Pulmonary artery endothelial cell (primary cell): ENCODE results near the gene NUP210L. TPM values are rescaled to one million over a fixed set of nuclear protein-coding genes. Genes with fewer than 3 reads are reported as not detected.

Experiments
- DNase-seq: peaks from one replicate; pipeline ENCODE4 v3.0.0-alpha.2; 2011; ENCODE audit warnings: low read depth, low spot score
- total RNA-seq: library from RNA; depleted of rRNA; stranded (reverse); fragments of >200 nt; gene quantifications from 2 replicates; pipeline ENCODE4 v1.2.3, GENCODE V29; 2014

The NUP210L gene
- 0.07 and 0.11 TPM in 2 replicates for total RNA-seq

DNA sequence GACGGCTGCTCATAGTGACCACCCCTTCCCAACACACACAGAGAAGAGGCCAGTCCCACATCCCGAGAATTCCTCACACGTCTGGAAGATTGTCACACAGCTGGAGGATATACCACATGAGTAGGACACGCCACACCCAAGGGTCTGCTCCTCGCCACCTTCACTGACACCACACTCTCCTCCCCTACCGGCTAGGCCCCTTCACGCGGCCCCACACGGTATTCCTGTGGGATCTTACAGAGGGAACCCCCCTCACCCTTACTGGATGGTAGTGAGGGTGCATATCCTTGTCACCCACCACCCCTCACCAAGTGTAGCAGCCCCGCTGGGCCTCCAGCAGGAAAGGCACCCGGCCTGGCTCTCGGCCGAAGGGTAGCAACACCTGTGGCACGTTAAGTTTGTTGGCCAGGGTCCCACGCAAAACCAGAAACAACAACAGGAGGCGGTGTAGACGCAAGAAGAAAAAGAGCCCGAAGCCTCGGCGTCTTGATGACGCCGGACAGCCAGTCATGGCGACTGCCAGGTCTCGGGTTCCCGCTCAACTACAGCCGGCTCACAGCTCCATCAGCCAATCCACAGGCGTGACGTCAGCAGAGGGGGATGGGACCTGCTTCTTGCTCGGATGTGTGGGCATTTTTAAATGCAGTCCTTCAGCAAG is at the start of gene NUP210L:
NUP210L (minus strand) TSS at position 540 of the 658 bp plus-strand sequence.
- peak; percentile 68 for DNase-seq

DNA sequence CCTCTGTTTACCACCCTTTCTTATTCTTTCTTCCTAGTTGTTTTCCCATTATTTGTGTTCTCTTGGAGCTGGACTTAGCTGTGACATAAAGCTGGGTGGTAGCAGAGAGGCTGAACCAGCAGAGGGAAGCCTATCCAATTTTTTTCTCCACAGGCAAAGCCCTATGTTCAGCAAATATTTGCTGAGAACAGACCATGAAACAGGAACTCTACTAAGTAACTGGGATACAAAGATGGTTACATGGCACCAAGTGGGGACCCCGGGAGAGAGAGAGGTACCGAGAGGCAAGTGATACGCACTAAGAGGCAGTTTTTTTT is 44.6 kb upstream of the NUP210L start:
- no peak for DNase-seq

DNA sequence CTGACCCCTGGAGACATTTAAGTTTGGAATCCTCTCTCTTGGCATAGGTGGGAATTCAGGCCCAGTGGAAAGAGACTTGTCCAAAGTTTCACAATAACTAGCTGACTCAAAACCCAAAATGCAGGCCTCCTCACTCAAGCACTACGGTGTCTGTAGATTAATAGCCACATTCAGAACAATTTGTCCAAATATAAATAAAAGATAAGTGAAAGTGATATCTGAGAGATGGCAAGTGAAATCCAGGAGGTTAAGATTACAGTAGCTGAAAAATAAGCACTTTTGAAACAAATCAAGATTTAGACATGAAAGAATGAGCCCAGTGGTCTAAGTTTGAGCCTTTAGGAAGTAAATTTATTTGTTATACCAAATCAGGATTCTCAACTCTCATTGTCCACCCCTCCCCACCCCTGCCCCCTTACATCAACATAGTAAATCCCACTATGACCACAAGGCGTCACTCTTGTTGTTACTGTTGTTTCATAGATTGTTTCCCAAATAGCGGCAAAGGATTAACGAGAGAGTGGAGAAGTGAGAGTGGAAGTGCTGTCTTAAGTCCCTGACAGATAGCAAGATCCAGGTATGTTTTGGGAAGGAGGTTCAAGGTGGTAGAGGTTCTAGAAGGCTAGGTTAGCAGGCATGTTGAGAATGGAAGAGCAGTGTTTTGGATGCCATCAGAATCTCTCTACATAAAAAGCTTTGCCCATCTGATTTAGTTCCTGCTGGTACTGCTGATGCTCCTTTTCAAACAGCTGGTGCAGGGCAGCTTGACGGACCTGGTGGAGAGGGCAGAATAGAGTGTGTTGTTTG is 44.1 kb upstream of the NUP210L start:
- no peak for DNase-seq

DNA sequence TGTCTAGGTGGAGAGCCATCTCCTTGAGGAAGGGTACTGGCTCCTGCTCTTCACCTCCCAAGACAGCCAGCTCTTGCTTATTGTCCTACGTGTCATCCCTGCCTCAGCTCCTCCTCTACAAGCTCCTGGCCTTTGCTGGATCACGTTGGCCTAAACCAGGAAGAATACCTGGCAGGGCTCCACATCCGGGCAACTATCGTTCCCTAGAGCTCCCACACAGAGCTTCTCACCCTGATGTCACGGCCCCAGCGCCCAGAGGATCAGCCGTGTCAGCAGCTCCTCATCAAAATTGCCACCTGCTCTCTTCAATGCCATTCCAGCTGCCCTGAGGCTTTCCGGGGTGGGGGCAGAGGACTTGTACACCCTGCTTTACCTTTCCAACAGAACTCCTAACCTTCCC is 38.9 kb upstream of the NUP210L start:
- DNase-seq, result no peak

DNA sequence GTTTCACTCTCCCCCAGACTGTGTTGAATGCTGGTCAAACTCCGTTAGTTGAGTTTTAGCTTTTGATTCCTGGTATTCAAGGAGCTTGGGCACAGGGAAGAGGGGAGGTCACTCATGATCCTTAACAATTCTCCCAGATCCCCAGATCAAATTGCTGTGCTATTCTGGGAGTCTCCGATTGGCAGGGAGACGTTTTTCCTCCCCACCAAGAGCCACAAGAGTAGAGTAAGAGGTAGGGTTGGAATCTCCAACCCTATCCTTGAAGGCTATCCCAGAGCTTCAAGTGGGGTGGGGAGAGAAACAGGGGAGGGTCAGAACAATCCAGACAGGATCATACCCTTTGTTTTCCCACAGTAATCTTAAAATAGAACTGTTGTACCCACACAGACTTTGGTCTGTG is 37.6 kb upstream of the NUP210L start:
- DNase-seq, result no peak

DNA sequence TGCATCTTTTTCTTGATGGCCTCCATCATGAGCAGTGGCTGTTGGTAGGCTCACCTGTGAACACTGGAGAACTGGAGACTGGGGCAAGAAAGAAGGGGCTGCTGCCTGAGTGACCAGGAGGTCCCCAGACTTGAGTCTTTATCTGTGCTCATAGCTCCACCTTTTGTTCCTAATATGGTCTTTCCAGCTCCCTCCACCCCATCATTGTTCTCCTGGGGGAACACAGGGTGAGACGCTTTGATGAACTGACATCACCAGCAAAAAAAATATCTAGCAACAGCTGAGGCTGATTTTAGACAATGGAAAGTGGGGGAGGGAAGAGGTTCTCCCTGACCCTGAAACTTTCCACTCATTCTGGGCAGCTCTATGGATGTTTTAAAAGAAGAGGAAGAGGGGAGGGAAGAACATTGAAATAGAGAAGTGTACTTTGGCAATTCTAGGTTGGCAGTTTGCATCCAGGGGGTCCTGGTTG is 37.2 kb upstream of the NUP210L start, which contains the start of gene TPM3:
TPM3 (minus strand) TSS at position 111 of the 472 bp plus-strand sequence; CDS start at position 29, 82 bp downstream.
- DNase-seq, result peak; percentile 55

DNA sequence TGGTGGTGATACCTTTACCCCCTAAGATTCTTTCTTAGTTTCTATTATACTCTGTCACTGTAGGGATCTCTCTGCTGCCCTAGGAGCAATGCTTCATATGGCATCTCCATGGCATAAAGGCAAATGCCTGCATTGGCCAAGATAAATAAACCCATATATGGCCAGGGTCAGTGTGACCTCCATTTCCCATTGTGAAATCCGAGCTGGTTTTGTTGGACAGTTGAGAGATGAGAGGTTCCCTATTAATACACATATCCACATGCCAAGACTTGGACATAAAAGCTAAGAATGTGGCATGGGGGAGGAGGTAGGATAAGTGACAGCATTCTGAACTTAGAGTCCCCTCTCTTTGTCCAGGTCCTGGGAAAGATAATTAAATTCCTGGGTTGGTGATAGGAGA is 35.7 kb upstream of the NUP210L start:
- DNase-seq, result peak; percentile 64

DNA sequence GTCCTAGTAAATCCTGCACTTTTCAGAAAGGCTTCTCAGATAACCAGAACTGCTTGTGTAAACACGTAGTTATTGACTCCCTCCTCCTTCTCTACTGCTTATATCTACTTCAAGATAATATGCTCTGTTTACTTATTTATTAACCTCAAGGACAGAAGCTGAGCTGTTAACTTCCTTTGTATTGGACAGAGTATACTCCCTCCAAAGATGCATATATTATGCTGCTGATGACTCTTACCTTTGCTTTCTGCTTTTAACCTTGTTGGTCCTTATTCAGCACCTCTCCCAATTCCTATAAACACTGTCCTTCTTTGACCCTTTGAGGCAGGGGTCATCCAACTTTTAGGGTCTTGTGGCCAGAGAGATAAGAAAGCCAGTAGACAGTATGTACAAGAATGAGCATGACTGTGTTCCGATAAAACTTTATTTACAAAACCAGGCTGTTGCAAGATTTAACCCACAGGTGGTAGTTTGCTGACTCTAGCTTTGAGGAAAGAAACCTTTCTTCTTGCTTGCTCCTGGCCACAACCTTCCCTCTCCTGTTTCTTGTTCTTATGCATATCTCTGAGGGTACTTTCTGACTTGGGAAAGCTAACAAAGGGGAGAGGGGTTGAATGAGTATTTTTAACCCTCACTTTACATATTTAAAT is 32.1 kb upstream of the NUP210L start:
- DNase-seq, result no peak

DNA sequence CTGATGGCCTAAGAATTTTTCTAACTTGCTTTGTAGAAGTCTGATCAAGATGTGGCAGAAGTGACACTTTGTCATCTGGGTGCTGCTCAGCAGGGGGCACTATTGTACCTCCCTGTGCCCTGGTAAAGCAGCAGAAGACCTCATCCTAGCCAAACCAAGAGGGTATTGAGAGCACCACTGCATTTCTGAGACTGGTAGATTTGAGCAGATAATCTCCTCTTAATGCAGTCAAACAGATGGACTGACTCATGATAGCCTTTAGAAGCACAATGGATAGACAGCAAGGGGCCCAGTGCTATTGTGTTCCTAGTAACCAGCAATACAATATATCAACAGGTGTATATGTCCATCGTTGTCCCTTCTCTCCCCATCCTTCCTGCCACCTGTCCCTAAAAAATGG is 31.3 kb upstream of the NUP210L start:
- DNase-seq, result peak; percentile 50

DNA sequence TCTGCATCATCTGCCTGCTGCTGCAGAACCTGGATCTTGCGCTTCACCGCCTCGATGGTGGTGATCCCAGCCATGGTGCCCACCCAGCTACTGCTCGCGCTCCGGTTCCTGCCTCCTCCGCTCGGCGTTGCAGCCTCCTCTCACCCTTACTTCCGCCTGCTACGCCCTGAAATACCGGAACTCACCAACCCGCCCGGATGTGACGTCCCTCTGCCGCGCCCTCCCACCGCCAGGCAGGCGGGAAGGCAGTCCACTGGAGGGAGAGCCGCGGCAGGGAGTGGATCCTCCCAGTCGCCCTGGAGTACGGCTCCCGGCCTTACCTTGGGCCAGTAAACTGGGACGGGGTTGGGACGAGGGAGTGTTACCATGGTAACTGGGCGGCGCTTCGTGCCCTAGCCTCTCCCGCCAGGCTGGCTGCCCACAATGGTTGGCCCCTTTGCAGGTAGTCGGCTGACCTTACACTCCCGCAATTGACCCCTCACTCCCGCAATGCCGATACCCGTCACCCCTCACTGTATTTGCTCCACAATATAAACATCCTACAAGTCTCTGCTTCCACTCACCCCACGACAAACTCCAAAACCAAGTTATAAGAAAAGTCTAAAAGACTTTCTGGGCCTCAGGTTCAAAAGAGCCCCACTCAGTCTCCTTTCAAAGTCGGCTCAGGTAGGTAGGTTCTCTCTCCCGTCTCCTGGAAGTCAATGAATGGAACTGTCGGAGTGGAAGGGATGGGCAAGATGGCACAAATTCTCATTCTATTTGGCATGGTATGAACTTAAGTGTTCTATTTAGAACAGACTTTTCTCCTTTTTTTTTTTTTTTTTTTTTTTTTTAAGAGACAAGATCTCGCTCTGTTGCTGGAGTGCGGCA is 28.4 kb upstream of the NUP210L start:
- peak; percentile 84 for DNase-seq

DNA sequence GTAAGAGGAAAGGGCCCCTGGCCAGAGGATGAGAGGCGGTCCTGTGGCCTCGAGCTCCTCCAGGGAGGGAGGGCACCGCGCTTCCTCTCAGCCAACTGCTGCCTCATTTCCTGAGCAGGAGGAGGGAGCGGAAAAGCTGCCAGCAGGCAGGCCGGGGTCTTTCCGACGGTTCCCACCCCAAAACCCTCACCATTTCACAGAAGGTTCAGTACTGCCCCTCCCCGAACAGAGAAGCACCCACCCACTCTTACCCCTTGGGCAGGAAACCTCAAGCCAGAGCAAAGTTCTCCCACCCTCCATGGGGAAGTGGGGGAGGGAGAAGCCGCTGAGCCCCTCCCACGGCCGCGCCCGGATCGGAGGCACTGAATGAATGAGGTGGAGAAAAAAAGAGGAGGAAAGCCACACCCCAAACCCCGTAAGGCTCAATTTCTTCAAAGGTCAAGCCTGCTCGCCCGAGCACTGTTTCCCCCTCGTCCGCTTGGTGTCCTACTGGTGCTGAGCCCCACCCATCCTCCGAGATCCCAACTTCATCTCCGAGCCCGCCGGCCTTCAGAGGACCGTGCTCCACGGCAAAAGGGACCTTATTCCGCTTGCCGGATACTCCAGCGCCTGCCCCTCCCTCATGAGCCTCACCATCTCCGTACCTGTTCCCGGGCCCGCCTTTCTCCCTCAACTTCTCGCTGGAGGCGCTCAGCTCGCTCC is 27.6 kb upstream of the NUP210L start:
- peak; percentile 47 for DNase-seq

DNA sequence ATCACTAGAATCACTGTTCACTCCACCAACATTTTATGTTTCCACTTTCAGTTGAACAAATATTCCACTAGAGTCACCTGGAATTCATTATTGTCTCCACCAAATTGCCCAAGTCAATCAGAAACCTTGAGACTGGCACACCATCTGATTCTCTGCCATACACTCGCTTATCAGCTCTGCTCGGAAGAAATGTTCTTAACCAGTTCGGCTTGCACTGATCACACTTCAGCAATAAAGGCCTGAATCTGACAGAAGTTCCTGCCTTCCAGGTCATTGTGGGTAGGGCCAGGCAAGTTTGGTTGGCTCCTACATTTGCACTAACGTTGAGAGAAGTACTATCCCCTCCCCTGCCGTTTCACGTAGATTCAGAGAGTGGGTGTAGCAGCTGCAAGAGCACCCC is 27.1 kb upstream of the NUP210L start:
- DNase-seq, result no peak

DNA sequence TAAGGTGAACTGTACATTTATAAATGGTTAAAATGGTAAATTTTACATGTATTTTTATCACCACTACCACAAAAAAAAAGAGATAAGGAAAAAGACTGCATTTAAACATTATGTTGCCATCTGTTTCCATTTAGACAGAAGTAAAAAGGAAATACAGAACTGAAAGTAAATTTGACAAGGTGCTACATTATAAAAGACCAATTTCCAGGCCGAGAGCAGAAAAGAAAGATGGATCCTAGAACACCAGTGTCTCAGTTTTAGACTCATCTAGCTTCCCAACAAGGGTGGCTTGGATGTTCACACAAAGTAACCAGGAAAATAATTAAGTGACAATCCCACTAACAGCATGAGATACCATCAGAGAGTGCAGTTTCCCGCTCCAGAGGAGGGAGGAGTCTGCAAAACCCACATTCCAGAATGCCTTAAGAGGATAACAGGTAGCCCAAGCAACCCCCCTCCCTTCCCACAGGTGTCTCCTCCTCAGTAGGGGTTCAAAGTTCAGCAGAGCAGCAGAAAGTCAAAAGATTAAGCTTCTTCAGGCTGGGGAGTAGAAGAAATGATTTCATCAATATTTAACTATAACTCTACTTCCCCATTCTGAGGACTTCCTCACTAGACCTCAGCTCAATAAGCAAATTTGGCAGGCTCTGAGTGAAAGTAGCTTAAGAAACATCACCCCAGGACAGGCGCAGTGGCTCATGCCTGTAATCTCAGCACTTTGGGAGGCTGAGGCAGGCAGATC is 25.2 kb upstream of the NUP210L start:
- DNase-seq, result no peak

DNA sequence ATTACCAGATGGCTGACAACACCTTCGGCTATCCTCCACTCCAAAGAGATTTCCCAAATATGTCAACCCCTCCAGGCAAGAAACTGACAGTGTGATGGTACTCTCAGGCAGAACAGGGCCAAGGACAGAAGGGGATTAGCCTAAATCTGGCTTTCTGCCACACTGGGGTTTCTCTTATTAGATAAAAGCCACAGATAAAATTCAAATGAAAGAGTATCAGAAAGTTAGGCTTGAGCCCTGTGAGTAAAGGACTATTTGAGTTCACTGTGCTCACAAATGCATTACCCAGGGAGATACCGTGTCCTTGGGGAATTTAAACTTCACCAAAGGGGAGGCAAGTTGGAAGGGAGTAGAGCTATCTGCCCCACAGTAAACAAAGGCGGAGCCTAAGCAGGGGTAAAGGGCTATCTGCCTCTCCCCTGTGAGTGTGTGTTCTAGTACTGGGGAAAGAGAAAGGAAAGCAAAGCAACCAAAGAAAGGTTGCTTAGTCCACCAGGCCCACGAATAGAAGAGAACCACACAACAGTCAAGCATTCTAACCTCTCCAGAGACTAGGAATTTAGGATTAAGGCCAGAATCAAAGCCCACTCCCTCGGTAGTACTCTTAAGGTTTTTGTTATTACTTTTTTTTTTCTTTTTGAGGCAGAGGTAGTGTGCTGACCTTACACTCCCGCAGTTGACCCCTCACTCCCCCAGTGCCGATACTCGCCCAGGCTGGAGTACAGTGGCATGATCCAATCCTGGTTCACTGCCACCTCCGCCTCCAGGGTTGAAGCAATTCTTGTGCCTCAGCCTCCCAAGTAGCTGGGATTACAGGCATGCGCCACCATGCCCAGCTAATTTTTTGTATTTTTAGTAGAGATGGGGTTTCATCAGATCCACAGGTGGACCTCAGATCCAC is 24.3 kb upstream of the NUP210L start:
- no peak for DNase-seq

DNA sequence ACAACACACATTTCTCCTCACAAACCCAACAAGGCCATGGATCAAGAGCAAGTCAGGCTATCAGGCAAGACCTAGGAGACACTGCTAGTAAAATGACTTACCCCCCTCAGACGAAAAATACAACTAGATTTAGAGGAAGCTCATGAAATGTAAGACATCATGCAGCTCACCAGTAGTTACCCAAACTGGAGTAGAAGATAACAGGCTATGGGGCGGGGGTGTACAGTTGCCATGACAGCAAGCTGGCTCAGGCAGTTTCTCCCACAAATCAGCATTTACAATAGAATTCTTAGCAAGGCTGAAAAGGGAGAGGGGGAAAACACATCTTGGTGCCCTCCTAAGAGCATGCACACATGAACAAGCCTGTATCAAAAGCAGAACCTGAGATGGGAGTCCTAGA is 23.1 kb upstream of the NUP210L start:
- no peak for DNase-seq

DNA sequence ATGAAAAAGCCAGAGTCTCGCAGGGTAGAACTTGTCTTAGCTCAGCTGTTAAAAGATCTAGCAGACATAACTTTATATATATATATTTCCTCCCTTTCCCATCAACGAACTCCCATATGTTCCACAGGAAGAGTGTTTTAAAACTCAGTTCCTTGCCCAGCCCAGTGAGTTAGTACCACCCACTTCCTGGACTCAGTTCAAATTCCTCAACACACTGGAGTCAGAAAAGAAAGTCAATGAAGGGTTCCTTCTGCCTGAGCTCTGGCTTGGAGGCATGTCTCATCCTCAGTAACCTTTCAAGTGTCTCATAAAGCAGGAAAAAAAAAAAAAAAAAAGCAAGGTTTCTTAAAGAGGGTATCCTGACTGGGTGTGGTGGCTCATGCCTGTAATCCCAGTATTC is 21.5 kb upstream of the NUP210L start:
- peak; percentile 47 for DNase-seq

DNA sequence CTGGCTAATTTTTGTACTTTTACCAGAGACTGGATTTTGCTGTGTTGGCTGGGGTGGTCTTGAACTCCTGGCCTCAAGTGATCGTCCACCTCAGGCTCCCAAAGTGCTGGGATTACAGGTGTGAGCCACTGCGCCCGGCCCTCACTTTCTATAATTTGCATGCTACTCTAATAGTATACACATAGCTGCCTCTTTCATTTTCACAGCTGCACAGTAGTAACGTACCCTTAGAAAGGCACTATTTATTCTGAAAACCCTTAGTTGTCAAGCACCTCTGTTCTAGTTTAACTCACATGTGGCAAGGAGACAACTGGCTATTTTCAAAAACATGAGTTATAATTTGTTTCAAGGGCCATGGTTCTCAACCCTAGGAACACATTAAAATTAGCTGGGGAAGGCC is 19.8 kb upstream of the NUP210L start:
- DNase-seq, result no peak

DNA sequence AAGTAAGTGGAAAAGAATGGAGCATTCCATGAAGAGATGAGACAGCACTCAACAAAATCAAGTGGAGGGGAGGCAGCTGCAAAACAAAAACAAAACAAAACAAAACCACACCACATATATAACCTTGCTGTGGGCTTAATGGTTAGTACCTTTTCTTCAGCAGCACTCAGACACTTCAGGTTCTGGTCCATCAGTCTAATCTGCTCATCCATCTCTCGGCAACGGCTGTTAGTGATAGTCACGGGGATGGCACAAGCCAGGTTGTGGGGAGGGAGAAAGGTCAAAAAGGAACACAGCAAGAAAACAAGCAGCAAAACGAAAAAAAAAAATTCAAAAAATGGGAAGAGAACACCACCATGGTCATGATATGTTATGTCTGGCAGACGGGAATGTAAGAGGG is 17.0 kb upstream of the NUP210L start:
- DNase-seq, result no peak

DNA sequence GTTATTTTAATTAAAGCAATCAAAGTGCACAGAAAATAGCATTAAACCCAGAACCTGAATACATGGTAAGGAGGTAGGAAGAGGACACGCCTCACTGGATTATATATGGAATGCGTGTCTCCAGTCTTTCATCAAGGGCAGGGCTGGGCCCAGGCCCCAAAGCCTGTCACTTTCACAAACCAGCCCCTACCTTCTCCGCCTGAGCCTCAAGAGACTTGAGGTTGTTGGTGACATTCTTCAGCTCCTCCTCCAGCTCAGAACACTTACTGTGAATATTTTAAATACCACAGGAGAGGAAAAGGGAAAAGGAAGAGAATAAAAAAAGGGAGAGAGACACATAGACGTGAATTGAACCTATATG is 16.3 kb upstream of the NUP210L start:
- DNase-seq, result no peak
